EH (cell line): ENCODE data around the gene TRMU.
A peak's percentile ranks its signal among the peaks of the same experiment; 100 is the strongest.
"Not testable (repeated sequence)": the region's sequence is repeated elsewhere in the genome, so short reads cannot be mapped to it uniquely, and the experiment has no call there.

Experiments used
- DNase-seq: peaks from one replicate; pipeline ENCODE4 v3.0.0-alpha.2; 2015; ENCODE audit warnings: low read depth

The TRMU gene

DNA sequence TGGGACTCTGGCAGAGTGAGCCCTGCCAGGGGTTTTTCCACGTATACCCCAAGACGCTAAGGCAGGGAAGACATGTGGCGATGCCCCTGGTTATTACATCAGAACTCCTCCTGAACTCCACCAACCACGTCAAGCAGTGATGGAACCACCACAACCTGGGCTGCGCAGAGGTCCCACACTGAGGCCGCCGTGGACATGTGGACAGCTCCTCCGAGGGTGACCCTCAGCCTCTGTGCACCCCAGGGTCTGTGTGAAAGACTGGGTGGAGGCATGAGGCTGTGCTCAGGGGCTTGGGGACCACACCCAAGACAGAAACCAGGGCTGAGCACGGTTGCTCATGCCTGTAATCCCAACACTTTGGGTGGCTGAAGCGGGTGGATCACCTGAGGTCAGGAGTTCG, 52.2 kb downstream of the TRMU start:
- no peak for DNase-seq

DNA sequence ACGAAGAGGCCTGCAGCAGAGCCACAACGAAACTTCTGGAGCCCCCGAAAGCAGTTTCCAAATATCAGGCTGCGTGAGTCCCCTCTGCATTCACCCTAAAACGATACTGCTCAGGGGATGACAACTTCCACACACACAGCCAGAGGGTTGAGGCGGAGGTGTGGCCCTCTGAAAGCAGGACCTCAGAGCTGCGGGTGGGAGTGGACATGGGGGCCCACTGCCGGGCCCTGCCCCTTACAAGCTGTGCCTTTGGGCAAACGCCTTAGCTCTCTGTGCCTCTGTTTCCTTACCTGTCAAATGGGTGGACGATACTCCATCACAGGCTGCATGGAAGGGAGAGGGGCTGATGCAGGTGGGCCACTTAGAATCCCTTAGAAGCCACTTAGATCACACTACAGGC, 53.1 kb downstream of the TRMU start:
- DNase-seq, result no peak

DNA sequence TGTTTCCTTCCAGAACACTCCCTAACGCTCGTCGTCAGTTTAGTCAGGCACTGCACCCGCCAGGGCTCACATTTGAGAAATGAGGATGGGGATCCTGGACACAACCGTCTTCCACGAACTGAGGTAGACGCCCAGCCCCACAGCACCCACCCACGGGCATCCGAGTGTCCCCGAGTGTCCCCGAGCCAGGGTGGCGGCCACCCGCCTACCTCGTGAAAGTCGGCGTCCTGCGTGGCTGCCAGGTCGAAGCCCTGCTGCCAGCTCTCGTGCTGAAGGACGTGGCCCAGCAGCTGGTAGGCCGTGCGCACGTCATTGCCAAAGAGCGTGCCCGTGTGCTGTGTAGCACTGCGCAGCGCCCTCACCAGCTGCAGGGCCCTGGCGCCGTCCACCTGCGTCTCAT, 53.6 kb downstream of the TRMU start:
- DNase-seq, result no peak

DNA sequence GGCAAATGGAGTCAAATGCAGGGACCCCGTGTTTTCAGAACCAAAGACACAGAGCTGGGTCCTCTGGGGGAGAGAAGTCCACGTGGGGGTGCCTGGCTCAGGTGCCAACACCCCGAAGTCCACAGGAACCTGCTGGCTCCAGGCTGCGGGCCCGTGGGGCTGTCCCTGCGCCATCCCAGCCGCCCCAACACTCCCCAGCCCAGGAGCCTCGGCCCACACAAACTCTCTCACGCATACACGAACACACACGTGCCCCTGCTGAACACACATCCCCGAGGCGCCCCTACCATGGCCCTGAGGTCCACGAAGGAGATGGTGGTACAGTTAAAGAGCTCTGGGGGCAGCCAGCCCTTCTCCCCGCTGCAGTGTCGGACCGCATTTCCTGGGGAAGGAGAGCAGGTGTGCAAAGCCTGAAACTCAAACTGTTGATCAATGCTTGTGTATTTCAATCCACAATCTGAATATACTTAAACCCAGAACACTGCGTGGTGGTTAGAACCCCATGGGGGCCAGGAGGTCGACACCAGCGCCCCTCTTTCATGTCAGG, 54.7 kb downstream of the TRMU start:
- DNase-seq, result no peak

DNA sequence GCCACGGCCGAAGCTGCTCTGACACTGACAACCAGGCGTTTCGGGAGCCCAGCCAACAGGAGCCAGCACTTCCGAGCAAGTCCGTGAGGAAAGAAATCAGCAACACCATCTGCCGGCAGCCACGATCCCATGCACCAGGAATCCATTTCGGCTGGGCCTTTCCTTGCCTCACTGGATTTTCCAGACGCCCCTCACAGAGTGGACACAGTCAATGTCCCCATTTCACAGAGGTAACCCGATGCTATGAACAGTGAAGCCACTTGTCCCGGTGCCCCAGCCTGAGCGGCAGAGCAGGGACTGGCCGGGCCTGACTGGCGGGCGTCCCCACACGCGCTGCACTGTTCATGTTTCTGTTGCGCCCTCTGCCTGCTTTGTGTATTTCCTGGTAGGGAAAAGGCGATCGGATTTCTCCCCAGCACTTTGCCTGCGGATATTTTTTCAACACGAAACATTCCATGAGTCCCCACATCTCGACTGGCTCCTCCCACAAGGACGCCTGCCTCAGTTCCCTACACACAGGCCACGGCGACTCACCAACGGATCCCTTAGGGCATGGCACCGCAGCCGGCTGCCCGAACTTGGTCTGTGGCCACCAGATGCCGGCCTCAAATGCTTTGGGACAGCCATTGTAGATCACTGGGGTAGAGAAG, 55.3 kb downstream of the TRMU start:
- DNase-seq, result peak; percentile 78

DNA sequence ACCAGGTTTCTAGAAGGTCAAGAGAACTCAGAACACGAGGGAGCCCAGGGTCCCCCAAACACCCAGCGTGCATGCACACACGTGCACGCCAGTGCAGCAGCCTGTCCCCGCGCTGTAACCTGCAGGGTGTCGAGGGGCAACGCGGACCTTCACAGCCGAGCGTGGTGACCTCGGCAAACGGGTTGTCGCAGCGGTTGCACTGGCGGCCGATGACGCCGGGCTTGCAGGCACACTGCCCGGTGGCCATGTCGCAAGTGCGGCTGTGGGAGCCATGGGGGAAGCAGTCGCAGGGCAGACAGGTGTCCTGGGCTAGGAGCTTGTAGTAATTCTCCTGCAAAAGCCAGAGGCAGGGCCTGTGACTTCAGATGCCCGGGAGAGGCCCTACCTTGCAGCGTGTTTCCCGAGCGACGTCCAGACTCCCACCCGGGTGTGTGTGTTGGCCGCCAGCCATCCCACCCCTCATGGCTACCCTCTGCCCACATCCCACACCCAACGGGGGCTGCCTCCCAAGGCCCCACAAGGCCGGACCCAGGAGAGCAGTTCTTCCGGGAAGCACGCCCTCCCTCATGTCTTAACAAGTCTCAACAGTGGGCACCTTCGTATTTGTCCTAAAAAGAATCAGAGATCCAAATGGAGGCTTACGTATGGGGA, 56.1 kb downstream of the TRMU start:
- no peak for DNase-seq

DNA sequence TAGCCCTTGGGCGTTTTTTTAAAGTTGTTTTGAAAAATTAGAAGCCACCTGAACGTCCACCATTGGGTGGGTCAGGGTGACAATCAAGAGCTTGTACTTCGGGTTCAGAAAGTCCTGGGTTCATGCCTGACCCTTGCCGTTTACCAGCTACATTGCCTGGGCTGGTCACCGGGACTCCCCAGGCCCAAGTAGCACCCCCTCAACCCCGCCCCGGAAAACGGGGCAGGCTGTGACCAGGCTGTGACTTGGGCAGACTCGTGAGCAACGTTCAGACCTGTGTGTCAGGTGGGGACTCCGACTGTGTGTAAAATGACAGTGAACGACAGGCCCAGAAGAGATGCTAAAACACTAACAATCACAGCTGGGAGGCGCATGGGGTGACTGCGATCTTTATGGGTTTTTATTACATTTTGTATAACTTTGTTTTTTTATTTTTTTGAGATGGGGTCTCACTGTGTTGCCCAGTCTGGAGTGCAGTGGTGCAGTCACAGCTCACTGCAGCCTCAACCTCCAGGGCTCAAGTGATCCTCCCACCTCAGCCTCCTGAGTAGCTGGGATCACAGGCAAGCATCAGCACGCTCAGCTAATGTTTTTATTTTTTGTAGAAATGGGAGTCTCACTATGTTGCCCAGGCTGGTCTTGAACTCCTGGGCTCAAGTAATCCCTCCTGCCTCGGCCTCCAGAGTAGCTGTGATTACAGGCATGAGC, 56.8 kb downstream of the TRMU start:
- DNase-seq, result no peak

DNA sequence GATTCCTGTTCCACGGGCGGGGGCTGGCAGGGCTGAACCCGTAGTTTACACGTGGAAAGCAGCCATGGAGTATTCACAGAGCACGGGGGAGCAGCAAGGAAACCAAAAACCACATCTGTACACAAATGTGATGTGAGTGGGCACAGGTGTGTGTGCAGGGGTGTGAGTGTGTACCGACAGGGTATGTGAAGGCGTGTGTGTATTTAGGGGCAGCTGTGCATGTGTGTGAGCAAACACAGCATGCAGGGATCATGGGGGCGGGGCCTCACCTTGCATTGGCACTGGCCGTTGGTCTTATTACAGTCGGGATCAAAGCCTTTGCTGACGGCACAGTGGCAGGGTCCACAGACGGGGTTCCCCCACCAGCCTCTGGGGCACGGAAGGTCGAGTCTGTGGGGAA, 58.4 kb downstream of the TRMU start:
- DNase-seq, result no peak

DNA sequence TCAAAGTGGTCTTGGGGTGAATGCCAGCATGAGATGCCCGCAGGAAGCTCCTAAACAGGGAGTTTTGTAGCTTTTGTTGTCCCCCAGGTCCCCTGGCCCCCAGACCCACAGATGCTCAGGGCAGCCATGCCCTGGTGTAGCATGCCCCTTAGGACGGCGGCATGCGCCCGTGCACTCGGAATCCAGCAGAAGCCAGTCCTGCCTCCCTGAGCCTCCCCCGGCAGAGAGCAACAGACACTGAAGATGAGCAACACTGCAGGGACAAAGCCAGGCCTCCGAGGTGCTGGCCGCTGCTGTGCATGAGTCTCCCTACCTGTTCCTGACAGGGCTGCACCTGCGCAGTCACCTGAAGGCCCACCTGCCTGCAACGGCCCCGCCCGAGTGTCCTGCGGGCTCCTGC, 59.1 kb downstream of the TRMU start:
- DNase-seq, result no peak

DNA sequence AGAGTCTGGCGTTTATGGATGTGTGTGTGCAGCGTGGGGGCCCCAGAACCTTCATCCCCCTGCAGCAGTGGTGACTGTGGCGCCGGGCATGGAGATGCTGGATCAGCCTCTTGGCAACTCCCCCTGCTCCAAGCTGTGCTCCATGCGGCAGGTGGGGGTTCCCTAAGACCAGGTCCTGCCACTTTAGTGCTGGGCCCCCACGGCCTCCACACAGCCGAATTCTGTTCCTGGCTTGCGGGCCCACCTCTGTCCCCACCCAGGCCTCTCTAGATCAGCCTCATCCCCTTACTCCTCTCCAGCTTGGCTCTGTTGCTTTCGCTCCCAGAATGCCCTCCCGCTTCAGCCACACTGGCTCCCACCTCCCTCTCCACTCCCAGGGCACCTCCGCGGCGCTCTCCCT, 59.6 kb downstream of the TRMU start:
- no peak for DNase-seq

DNA sequence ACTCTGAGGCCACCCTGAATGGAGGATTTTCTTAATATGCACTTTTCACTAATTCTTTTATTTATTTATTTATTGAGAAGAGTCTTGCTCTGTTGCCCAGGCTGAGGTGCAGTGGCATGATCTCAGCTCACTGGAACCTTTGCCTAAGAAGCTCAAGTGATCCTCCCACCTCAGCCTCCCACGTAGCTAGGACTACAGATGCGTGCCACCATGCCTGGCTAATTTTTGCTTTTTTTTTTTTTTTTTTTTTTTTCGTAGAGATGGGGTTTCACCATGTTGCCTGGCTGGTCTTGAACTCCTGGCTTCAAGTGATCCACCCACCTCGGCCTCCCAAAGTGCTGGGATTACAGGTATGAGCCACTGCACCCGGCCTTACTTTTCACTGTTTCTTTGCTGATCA, 61.5 kb downstream of the TRMU start:
- DNase-seq, result not testable (repeated sequence)

DNA sequence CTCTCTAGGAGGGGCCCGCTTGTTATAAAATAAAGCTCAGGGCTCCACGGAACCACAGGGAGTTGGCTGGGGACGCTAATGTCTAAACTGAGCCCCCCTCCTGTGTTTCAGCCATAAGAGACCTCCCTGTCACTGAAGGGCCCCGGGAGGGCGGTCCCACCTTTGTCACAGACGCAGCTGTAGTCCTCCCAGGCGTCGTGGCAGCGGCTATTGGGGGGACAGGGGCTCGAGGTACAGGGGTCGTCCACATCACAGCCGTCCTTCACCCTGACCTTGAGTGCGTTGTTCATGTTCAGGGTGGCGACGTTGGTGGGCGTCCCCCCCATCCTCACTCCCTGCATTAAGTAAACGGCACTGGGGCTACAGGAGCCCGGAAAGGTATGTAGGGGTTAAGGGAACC, 62.0 kb downstream of the TRMU start:
- no peak for DNase-seq

DNA sequence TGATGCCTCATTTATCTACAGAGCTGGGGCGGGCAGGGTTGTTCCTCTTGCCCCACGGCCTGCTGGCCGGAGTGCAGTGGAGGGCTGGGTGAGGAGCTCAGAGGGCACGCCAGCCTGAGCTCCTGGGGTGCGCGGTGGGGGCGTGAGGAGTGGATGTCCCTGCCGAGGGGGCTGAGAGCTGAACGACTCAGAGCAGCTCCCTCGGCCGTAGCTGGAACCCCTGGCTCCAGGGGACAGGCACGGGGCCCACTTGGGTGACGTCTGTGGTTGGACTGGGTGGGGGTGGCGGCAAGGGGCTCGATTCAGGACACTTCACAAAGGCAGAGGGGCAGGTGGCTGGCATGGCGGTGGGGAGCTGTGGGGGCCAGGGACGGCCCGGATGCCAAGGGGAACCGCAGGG, 62.4 kb downstream of the TRMU start:
- DNase-seq, result no peak

DNA sequence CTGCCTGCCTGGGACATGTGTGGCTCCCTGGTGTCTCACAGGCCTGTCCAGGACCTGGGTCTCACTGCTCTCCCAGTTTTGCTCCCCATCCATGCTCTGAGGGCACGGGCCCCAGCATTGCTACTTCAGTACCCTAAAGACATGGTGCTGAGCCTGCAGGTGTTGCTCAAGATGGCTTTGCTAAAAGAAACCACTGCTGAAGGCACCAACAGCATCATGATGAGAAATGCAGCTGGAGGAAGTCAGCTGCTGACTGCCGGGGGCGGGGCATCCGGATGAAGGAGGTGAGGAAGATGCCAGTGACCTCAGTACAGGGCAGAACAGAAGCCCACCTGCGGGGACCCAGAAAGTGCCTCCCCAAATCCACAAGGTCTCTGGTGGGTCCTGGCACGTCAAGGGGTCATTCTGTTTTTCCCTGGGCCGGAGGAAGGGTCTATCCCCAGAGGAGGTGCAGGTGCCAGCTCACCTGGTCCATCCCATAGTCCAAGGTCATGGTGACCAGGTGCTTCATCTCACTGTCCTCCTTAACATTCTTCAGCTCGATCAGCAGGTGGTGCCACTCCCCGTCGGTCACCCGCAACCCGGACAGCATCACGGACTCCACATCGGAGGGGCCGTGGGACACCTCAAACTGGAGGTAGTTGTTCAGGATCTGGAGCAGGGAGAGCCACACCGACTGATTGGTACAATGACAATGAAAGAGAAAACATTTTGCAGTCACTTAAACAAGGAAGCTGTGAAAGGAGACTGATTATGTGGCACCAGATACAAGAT, 63.9 kb downstream of the TRMU start:
- DNase-seq, result no peak

DNA sequence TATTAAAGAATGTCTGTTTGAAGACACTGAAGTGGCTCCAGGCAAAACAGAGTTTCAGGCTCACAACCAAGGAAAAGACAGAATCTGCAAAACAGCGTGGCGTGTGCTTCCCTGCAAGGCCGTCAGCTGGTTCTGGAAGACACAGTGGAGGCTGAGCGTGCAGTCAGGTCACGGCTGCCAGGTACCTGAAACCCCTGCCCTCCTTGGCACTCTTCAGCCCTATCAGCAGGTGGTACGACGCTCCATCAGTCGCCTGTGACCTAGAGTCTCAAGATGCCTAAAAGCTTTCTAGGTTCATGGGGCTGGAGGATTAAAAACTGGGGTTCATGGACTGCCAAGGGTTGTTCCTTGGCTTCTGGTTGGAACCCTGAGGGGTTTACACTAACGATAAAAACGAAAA, 65.9 kb downstream of the TRMU start:
- DNase-seq, result no peak

DNA sequence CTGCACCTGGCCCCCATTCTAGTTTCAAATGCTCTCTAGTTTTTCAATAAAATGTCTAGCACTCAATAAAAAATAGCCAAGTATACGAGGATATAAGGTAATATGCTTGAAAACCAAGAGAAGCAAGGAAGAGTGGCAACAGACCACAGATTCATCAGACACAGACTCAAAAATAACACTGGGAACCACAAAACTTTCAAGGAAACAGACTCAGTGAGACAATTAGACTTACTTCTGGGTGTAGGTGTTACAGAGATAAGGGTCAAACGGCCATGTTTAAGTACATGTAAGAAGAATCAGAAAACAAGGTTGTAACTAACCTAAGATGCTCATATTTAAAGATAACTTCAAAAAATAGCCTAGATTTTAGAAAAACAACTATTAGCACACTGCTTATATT, 67.0 kb downstream of the TRMU start:
- no peak for DNase-seq

DNA sequence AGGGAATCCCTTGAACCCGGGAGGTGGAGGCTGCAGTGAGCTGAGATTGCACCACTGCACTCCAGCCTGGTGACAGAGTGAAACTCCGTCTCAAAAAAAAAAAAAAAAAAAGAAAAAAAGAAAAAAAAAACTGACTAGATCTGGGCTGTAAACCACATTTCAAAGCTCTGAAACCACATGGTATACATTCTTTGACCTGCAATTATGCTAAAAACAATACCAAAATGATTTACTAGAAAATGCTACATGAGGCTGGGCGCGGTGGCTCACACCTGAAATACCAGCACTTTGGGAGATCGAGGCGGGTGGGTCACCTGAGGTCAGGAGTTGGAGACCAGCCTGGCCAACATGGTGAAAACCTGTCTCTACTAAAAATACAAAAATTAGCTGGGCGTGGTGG, 68.4 kb downstream of the TRMU start:
- DNase-seq, result not testable (repeated sequence)

DNA sequence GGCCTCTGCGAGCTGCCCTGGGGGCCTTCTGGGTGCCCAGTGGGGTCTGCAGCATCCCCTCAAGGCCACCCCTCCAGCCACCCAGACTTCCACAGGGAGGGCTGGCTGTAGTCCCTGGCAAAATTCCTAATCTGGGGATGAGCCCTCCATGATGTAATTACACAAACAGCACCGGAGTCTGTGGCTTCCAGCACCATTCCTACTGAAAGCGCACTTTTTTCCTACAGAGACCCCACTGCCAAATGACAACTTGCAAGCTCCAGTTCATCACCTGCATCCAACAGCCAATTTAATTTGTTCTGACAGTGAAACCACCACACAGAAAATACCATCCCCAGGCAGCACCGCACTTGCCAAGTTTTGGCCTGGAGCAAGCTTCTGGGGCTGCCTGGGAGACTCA, 70.4 kb downstream of the TRMU start:
- no peak for DNase-seq

DNA sequence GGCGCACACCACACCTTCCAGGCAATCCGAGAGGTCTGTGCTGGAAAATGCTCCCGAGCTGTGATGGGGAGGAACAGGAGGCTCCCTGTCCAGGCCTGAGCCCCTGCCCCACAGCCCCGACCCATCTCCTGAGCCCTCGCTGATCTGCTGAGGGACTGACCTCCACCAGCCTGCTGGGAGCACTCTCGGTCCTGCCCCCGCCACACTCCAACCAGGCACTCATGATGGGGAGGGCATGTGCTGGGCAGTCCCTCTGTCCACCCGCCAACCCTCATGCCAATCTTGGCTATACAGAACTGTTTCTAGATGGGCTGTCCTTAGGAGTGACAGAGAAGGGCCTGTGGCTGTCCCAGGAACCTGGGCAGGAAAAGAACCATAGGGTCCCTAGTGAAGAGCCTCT, 70.8 kb downstream of the TRMU start:
- no peak for DNase-seq

DNA sequence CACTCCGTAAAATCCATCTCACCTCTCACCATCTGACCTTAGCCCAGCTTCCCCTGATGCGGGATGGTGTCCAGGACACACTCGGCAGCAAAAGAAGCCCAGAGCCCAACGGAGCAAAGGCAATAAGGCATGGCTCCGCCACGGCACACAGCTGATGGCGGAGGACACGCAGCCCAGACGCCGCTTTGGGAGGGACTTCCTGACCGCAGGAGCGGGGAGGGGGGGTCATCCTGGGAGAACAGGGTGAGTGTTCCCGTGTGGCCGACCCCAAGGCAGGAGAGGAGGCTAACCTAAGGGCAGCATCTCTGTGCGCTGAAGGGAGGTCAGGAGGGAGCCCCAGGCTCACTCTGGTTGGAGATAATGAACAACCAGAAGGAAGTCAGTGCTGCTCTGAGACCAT, 71.3 kb downstream of the TRMU start:
- DNase-seq, result no peak
